Epithelial cell of esophagus (primary cell): ENCODE measurements around the gene GPRC5C.

Source experiments
- DNase-seq: peaks from one replicate; pipeline ENCODE4 v3.0.0; 2010; ENCODE audit warnings: low read depth
- H3K4me3 ChIP-seq: 2 replicates; pipeline ENCODE4 v1.5.1; 2011; ENCODE audit warnings: mild to moderate bottlenecking, low read length, control low read depth
- CTCF ChIP-seq: IDR thresholded peaks from 2 replicates; pipeline ENCODE4 v1.5.1; 2011; ENCODE audit warnings: low read depth, mild to moderate bottlenecking, low read length, control low read depth, inconsistent platforms; ENCODE audit not compliant: insufficient read depth; ENCODE audit errors: missing control alignments

Gene GPRC5C

GRCh38 chr17:74407384-74407783 lies 24.5 kb upstream of the GPRC5C start:
- DNase-seq: no peak
- H3K4me3 ChIP-seq: no peak overlapping the region
- TF ChIP-seq CTCF: no peak

- no peak for TF ChIP-seq CTCF
- no peak overlapping the region for H3K4me3 ChIP-seq
- DNase-seq: no peak
Measured at GRCh38 chr17:74408262-74408661, 23.6 kb upstream of the GPRC5C start.

GRCh38 chr17:74408815-74409214 lies 23.1 kb upstream of the GPRC5C start:
- H3K4me3 ChIP-seq: no peak overlapping the region
- no peak for DNase-seq
- no peak for TF ChIP-seq CTCF

GRCh38 chr17:74410001-74410443 lies 21.9 kb upstream of the GPRC5C start:
- H3K4me3 ChIP-seq: no peak overlapping the region
- no peak for TF ChIP-seq CTCF
- no peak for DNase-seq

- no peak for DNase-seq
- no peak overlapping the region for H3K4me3 ChIP-seq
- no peak for TF ChIP-seq CTCF
Measured at GRCh38 chr17:74412581-74412980, 19.3 kb upstream of the GPRC5C start.

GRCh38 chr17:74413491-74413890 lies 18.4 kb upstream of the GPRC5C start:
- H3K4me3 ChIP-seq: no peak overlapping the region
- no peak for TF ChIP-seq CTCF
- no peak for DNase-seq

GRCh38 chr17:74414510-74414909 lies 17.4 kb upstream of the GPRC5C start:
- DNase-seq: no peak
- no peak overlapping the region for H3K4me3 ChIP-seq
- TF ChIP-seq CTCF: no peak
